Vagina (tissue), 2 donors: ENCODE results near the gene PTPRK.

Source experiments
- POLR2A ChIP-seq, 2 donors: fragments of 450-650 bp; IDR thresholded peaks; one replicate each; pipeline ENCODE4 v1.6.1; 2017; ENCODE audit warnings: antibody characterized with exemption in 2 of 2, mild to moderate bottlenecking in 2 of 2, moderate library complexity in 2 of 2
- POLR2AphosphoS5 ChIP-seq, 2 donors: sonication (generic); formaldehyde crosslinking; IDR thresholded peaks; one replicate each; pipeline ENCODE4 v1.9.0; 2017; ENCODE audit warnings: antibody characterized with exemption in 2 of 2, mild to moderate bottlenecking in 2 of 2, low read depth in 1 of 2; ENCODE audit not compliant: insufficient read depth in 1 of 2
- TF ChIP-seq, protein P1 (sequence below), 3 experiments: fragments of 450-650 bp in 2 of 3; fragments of 200-600 bp in 1 of 3; sonication (generic) in 1 of 3; IDR thresholded peaks; one replicate each; pipeline ENCODE4 v1.5.1; 2017 to 2019; ENCODE audit warnings: antibody characterized with exemption in 3 of 3, mild to moderate bottlenecking in 2 of 3, moderate library complexity in 2 of 3

DNA sequence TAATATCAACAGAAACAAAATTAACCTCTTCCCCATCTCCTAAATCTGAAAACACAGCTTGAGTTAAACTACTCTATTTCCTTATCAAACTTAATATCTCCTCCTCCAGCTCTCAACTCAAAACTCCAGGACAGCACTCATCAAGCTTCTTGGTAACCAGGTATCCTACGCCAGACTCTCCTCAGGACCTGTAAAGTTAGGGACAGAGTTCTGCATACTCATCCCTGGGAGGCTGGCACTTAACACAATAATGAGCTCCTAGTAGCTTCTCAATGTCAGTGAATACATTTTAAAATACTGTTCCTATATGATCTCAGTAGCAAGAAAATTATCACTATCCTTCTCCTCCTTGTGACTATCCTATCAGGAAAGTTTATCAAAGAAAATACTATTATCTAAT, 240.3 kb downstream of the PTPRK start:
- TF ChIP-seq, protein P1, sequence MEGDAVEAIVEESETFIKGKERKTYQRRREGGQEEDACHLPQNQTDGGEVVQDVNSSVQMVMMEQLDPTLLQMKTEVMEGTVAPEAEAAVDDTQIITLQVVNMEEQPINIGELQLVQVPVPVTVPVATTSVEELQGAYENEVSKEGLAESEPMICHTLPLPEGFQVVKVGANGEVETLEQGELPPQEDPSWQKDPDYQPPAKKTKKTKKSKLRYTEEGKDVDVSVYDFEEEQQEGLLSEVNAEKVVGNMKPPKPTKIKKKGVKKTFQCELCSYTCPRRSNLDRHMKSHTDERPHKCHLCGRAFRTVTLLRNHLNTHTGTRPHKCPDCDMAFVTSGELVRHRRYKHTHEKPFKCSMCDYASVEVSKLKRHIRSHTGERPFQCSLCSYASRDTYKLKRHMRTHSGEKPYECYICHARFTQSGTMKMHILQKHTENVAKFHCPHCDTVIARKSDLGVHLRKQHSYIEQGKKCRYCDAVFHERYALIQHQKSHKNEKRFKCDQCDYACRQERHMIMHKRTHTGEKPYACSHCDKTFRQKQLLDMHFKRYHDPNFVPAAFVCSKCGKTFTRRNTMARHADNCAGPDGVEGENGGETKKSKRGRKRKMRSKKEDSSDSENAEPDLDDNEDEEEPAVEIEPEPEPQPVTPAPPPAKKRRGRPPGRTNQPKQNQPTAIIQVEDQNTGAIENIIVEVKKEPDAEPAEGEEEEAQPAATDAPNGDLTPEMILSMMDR (IDR thresholded peaks at IDR 0.05) = no peak
- no peak for TF ChIP-seq POLR2A (IDR thresholded peaks at IDR 0.05)
- no peak for TF ChIP-seq POLR2AphosphoS5 (IDR thresholded peaks at IDR 0.05; ENCODE audit: insufficient read depth in 1 of 2, low read depth in 1 of 2)
